ENCODE measurements around the gene PDE10A. TPM values are rescaled to one million over a fixed set of nuclear protein-coding genes. Genes with fewer than 3 reads are reported as not detected.

PDE10A gene
- total RNA-seq, 4 donors from 2014 or later: 0.54 to 4.4 (median 0.98) TPM

DNA sequence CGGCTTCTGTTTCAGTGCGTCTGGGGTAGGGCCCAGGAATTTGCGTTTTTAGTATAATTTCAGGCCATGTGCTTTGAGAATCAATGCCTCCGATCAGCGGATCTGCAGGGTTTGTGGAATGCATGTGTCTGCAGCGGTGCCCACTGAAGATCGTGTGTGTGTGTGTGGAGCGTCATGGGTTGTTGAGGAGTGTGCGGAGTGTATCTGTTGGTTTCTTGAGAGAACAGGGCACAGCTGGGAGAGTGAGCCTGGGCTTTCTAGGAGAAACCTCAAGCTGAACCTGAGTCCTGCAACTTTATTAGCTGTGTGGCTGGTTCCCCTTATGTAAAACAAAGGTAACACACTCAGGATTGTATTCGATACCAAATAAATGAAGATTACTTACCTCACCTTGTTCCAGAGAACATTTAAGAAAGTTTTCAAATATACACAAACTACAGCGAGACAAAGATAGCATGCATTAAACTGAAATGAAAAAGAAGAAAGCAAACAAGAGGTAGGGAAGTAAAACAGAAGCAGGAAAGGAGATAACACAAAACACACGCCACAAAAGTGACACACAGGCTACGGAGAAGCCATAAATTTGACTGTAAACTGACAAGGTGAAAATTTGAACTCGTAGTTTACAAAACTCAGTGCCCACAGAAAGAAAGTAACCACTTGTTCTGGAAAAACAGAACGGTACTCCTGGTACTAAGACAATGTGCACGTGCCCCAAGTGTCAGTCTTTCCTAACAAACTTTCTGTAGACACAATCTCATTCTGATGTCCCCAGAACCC lies 28.8 kb downstream of the PDE10A start:
- DNase-seq (ENCODE audit: low spot score in 2 of 2): no peak
- no peak overlapping the region for H3K4me3 ChIP-seq (ENCODE audit: low read depth, poor library complexity, severe bottlenecking)
- WGBS, 2 donors: 70 to 71% methylated on average over 16 of the region's 16 CpGs
- TF ChIP-seq, protein P1, sequence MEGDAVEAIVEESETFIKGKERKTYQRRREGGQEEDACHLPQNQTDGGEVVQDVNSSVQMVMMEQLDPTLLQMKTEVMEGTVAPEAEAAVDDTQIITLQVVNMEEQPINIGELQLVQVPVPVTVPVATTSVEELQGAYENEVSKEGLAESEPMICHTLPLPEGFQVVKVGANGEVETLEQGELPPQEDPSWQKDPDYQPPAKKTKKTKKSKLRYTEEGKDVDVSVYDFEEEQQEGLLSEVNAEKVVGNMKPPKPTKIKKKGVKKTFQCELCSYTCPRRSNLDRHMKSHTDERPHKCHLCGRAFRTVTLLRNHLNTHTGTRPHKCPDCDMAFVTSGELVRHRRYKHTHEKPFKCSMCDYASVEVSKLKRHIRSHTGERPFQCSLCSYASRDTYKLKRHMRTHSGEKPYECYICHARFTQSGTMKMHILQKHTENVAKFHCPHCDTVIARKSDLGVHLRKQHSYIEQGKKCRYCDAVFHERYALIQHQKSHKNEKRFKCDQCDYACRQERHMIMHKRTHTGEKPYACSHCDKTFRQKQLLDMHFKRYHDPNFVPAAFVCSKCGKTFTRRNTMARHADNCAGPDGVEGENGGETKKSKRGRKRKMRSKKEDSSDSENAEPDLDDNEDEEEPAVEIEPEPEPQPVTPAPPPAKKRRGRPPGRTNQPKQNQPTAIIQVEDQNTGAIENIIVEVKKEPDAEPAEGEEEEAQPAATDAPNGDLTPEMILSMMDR (IDR thresholded peaks at IDR 0.05): no peak
- TF ChIP-seq POLR2A (IDR thresholded peaks at IDR 0.05): no peak
- intact Hi-C loops (cut with DNase I; ENCODE audit: low total_unique reads): no loop called here

DNA sequence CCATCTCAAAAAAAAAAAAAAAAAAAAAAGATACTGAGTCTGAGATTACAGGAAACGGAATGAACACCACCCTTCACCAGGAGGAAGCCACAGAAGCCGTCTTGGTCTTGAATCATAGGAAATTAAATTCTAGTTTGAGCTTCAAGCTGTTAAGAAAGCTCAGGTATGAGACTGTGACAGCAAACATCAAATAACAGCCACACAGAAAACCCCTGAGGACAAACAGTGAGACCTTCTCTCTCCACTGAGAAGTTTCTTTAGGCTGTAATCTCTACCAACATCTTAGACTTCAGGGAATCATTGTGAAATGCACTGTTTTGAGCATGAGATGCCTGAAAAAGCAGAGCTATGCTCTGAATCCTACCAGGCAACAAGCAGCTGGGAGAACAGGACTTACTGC lies 30.8 kb downstream of the PDE10A start:
- 48 to 53% methylated on average over 2 of the region's 2 CpGs for WGBS, 2 donors
- TF ChIP-seq, protein P1 (IDR thresholded peaks at IDR 0.05): no peak
- TF ChIP-seq POLR2A (IDR thresholded peaks at IDR 0.05): no peak
- intact Hi-C loops (cut with DNase I; ENCODE audit: low total_unique reads): no loop called here
- no peak for DNase-seq (ENCODE audit: low spot score in 2 of 2)
- no peak overlapping the region for H3K4me3 ChIP-seq (ENCODE audit: low read depth, poor library complexity, severe bottlenecking)

DNA sequence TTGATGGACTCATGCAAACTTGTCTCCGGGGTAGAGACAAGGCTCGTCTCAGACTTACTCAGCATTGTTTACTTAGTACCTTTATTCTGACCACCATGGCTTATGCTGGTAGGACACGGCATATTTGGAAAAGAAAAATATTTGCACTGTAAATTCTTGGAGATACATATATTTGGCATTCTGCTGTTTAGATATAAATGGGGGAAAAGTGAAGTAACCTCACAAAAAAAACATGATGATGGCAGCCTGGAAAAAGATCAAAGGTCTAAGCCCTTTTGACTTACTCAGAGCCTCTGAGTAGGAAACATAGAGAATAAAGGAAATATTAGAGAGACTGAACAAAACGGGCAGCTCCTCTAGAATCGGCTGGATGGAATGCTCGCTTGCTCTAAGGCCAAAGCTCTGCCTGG lies 32.5 kb downstream of the PDE10A start:
- no peak for DNase-seq (ENCODE audit: low spot score in 2 of 2)
- no peak for TF ChIP-seq POLR2A (IDR thresholded peaks at IDR 0.05)
- TF ChIP-seq, protein P1 (IDR thresholded peaks at IDR 0.05): no peak
- intact Hi-C loops (cut with DNase I; ENCODE audit: low total_unique reads): no loop called here
- no peak overlapping the region for H3K4me3 ChIP-seq (ENCODE audit: low read depth, poor library complexity, severe bottlenecking)
- 72 to 75% methylated on average over 6 of the region's 6 CpGs for WGBS, 2 donors

DNA sequence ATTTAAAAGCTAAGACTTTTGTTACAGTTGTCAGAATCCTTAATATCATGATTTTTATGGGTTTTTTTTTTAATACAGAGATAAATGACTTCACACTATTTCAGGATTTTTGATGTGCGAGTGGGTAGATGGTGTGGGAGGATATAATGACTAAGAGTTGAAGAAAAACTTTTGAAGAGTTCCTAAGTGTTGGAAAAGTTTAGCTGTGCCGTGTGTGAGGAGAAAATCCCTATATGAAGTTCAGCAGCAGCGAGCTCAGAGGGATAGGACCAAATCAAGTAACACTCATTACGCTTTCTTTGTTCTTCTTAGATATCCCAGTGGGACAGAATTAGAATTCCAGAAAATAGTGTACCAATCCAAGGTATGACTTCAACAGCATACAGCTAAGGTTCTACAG lies 34.1 kb downstream of the PDE10A start:
- intact Hi-C loops (cut with DNase I; ENCODE audit: low total_unique reads): no loop called here
- no peak overlapping the region for H3K4me3 ChIP-seq (ENCODE audit: low read depth, poor library complexity, severe bottlenecking)
- no peak for TF ChIP-seq POLR2A (IDR thresholded peaks at IDR 0.05)
- TF ChIP-seq, protein P1 (IDR thresholded peaks at IDR 0.05): no peak
- no peak for DNase-seq (ENCODE audit: low spot score in 2 of 2)
- 84 to 85% methylated on average over 4 of the region's 4 CpGs for WGBS, 2 donors

DNA sequence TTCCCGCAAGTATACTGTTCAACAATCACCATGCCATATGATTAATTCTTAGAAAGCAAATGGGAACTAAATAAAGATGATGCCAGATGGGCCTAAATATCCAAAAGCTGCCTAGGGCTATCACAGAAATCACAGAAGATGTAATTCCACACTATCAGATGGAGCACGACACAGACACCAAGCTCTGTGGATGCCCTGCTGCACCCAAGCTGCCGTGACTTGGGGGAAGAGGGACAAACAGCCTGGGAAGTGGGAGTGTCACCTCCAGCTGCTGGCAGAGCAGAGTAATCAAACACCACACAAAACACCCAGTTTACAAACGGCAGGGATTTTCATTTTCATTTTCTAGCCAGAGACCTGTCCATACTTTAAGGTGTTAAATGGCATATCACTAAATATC lies 35.7 kb downstream of the PDE10A start:
- intact Hi-C loops (cut with DNase I; ENCODE audit: low total_unique reads): no loop called here
- 64 to 65% methylated on average over 4 of the region's 4 CpGs for WGBS, 2 donors
- no peak overlapping the region for H3K4me3 ChIP-seq (ENCODE audit: low read depth, poor library complexity, severe bottlenecking)
- DNase-seq (ENCODE audit: low spot score in 2 of 2): no peak
- TF ChIP-seq, protein P1 (IDR thresholded peaks at IDR 0.05): no peak
- no peak for TF ChIP-seq POLR2A (IDR thresholded peaks at IDR 0.05)

DNA sequence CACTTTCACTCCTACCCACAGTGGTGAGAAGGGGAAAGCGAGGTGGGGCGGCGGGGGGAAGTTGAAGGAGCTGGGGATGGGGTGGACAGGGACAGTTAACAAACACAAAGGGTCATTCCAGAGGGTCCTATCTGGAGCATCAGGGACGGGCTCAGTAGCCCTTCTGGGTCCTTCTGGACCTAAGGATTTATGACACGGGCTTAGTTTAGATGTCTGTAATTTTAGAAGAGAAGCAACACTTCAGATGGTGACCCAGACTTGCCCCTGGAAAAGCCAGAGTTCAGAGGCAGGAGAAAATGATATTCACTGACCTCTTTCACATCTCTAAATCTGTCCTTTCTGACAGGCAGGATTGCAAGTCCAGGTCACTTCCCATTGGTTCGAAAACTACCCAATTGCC lies 36.3 kb downstream of the PDE10A start:
- intact Hi-C loops (cut with DNase I; ENCODE audit: low total_unique reads): no loop called here
- DNase-seq (ENCODE audit: low spot score in 2 of 2): no peak
- no peak overlapping the region for H3K4me3 ChIP-seq (ENCODE audit: low read depth, poor library complexity, severe bottlenecking)
- TF ChIP-seq POLR2A (IDR thresholded peaks at IDR 0.05): no peak
- 76 to 77% methylated on average over 6 of the region's 6 CpGs for WGBS, 2 donors
